IPS-15b (cell line): ENCODE data around the gene NUP50.
A peak's percentile ranks its signal among the peaks of the same experiment; 100 is the strongest.

ENCODE experiments used
- H3K27me3 ChIP-seq: one replicate; pipeline ENCODE4 v1.6.1; 2013; ENCODE audit warnings: low read length; ENCODE audit not compliant: control insufficient read depth, insufficient read depth
- H3K36me3 ChIP-seq: one replicate; pipeline ENCODE4 v1.6.1; 2013; ENCODE audit warnings: low read length; ENCODE audit not compliant: control insufficient read depth, insufficient read depth
- H3K4me1 ChIP-seq: one replicate; pipeline ENCODE4 v1.6.1; 2013; ENCODE audit warnings: mild to moderate bottlenecking, low read length; ENCODE audit not compliant: control insufficient read depth, insufficient read depth
- H3K4me3 ChIP-seq: one replicate; pipeline ENCODE4 v1.5.1; 2013; ENCODE audit warnings: low read depth, low read length
- H3K9ac ChIP-seq: one replicate; pipeline ENCODE4 v1.6.1; 2013; ENCODE audit warnings: low read depth, mild to moderate bottlenecking, low read length
- H3K9me3 ChIP-seq: one replicate; pipeline ENCODE4 v1.6.1; 2013; ENCODE audit warnings: mild to moderate bottlenecking, low read length; ENCODE audit not compliant: control insufficient read depth, insufficient read depth

The NUP50 gene

DNA sequence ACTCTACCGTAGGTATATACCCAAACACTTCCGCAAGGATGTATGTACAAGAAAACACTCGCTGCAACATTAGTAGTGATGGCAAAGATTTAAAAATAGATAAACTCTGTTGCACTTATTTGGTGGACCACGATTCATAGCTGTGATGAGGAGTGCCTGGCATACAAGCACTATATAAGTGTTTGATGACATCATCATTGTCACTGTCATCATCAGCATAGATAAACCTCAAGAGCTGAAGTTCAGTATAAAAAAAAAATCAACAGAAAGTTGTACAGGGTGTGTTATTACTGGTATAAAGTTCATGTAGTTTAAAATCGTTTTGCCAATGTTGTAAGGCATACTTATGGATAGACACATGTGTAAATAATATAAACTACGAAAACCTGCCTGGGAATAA is 24.0 kb upstream of the NUP50 start:
- H3K4me3 ChIP-seq: no peak overlapping the region
- no peaks in the 10 kb centered on the region for H3K27me3 ChIP-seq
- no peaks in the 10 kb centered on the region for H3K4me1 ChIP-seq
- no peak overlapping the region for H3K9ac ChIP-seq
- no peaks in the 10 kb centered on the region for H3K9me3 ChIP-seq
- no peaks in the 10 kb centered on the region for H3K36me3 ChIP-seq

DNA sequence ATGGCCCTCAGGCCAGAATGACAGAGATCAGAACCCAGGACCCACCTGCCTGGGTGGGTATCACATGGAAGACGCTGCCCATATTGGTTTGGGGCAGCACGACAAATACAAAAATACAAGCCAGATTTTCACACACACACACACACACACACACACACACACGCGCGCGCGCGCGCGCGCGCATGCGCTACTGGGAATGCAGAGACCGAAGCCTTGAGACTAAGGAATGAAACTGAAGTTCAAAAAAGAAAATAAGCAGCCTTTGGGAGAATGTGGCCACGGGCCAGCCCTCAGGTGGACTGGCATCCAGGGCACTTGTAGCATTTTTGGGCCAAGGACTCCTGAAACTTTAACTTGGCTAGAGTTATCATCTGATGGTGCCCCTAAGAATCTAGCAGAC is 21.3 kb upstream of the NUP50 start:
- no peaks in the 10 kb centered on the region for H3K27me3 ChIP-seq
- no peaks in the 10 kb centered on the region for H3K9me3 ChIP-seq
- no peak overlapping the region for H3K9ac ChIP-seq
- H3K4me1 ChIP-seq: no peaks in the 10 kb centered on the region
- no peaks in the 10 kb centered on the region for H3K36me3 ChIP-seq
- no peak overlapping the region for H3K4me3 ChIP-seq

DNA sequence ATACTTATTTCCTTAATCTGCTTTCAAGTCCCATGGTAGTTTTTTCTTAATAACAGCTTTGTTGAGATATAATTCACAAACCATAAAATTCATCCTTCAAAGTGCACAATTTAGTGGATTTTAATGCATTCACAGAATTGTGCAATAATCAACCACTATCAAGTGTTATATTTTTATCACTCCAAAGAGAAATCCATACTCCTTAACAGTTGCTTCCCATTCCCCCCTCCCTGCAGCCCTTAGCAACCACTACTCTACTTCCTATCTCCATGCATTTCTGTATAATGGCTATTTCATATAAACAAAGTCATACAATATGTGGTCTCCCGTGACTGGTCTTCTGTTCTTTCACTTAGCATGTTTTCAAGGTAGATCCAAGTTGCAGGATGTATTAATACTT is 18.8 kb upstream of the NUP50 start:
- Histone ChIP-seq H3K4me1 (no peaks in the 10 kb centered on the region), H3K9ac (no peak overlapping the region), H3K9me3 (no peaks in the 10 kb centered on the region), H3K4me3 (no peak overlapping the region), H3K36me3 (no peaks in the 10 kb centered on the region), H3K27me3 (no peaks in the 10 kb centered on the region)

DNA sequence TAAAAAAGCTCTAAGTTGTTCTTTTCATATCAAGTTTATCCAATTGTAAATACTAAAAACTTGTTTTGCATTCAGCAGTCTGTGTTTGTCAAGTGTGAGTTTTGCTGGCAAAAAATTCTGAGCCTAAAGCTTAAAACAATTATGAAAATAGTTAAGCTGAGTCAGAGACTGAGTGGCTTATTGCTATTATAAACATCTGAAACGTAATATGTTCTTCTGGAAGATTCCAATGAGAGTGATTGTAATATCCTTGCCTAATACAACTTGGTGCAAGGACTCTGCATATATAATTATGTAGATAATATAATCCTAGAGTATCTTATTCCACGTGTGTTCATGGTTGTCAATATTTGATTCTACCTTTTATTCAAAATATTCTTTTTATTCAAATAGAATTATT is 14.1 kb upstream of the NUP50 start:
- H3K4me3 ChIP-seq: no peak overlapping the region
- no peak overlapping the region for H3K9ac ChIP-seq
- no peaks in the 10 kb centered on the region for H3K4me1 ChIP-seq
- no peaks in the 10 kb centered on the region for H3K36me3 ChIP-seq
- H3K27me3 ChIP-seq: no peaks in the 10 kb centered on the region
- H3K9me3 ChIP-seq: no peaks in the 10 kb centered on the region

DNA sequence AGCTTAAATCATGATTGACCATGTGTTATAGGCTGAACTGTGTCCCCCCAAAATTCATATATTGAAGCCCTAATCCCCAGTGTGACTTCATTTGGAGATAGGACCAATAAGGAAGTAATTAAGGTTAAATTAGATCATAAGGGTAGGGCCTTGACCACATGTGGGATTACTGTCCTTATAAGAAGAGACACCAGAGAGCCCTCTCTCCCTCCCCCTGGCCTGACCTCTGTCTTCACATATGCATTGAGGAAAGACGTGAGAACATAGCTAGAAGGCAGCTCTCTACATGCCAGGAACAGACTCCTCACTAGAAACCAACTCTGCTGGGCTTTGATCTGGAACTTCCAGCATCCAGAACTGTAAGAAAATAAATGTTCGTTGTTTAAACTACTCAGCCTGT is 13.6 kb upstream of the NUP50 start:
- Histone ChIP-seq H3K4me3 (no peak overlapping the region), H3K9ac (no peak overlapping the region), H3K27me3 (no peaks in the 10 kb centered on the region), H3K4me1 (no peaks in the 10 kb centered on the region), H3K9me3 (no peaks in the 10 kb centered on the region), H3K36me3 (no peaks in the 10 kb centered on the region)

DNA sequence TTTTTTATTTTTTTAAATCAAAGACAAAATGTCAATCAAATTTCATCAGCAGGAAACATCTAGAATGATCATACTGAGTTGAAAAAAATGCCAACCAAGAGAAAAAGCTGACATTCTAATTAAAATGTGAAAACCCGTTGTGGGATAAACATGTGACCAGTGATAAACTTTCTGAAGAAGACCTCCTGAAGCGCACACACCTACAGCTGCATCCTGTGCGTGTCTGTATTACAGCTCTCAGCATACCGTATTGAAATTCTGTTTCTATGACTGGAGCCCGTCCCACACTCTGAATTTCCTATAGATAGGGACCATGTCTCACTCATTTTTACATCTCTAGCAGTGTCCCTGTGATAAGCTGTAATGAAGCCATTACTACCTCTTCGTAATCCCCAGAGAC is 12.2 kb upstream of the NUP50 start:
- Histone ChIP-seq H3K9ac (no peak overlapping the region), H3K36me3 (no peaks in the 10 kb centered on the region), H3K4me1 (no peaks in the 10 kb centered on the region), H3K27me3 (no peaks in the 10 kb centered on the region), H3K9me3 (no peaks in the 10 kb centered on the region), H3K4me3 (no peak overlapping the region)

DNA sequence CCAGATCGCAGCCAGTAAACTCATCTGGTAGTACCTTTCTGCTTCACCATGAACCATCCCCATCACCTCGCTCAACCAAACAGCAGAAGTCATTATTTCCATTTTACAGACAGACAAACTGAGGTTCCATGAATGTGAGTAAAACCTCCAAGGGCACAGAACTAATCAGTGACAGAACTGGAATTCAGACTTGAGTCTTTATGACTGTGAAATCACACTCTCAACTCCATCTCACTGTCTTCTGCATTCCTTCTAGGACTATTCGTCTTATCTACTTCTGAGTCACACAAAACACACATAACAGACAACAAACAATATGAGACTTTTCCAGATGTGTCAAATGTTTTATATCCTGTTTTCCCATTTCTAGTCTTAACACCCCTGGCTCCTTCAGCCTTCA is 9.3 kb upstream of the NUP50 start:
- Histone ChIP-seq H3K27me3 (no peaks in the 10 kb centered on the region), H3K9me3 (no peaks in the 10 kb centered on the region), H3K9ac (no peak overlapping the region), H3K4me1 (no peaks in the 10 kb centered on the region), H3K36me3 (peaks cover 11% of the 10 kb centered on the region), H3K4me3 (no peak overlapping the region)

DNA sequence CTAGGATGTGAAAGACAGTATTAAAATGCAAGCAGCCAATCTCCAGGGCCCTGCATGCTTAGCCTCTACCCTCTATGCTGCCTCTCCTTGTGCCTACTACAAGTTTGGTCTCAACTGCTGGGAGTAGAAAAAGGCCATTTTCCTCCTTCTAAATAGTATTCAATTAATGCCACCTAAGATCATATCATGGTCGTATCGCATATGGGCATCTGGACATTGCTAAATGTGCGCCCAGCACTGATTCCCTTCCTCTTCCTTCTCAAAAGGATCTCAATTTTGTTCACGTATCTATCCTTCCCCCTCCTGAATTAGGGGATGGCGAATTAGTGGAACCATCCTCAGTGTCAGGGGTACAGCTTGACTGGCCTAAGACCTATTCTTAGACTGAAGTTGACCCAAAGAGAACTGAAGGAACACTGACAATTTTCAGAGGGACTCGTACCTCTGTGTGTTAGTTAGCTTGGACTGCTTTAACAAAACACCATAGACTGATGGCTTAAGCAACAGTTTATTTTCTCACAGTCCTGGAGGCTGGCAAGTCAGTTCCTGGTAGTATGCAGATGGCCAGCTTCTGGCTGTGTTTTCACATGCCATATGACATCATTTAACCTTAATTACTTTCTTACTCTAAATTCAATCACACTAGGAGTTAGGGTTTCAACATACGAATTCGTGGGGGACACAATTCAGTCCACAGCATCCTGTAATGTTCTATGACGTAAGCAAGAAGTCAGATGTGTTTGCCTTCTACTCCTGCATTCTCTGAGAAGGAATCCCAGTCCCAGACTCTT is 8.5 kb upstream of the NUP50 start:
- Histone ChIP-seq H3K4me3 (no peak overlapping the region), H3K27me3 (no peaks in the 10 kb centered on the region), H3K4me1 (peaks cover 6% of the 10 kb centered on the region), H3K9me3 (no peaks in the 10 kb centered on the region), H3K9ac (no peak overlapping the region), H3K36me3 (peaks cover 11% of the 10 kb centered on the region)

DNA sequence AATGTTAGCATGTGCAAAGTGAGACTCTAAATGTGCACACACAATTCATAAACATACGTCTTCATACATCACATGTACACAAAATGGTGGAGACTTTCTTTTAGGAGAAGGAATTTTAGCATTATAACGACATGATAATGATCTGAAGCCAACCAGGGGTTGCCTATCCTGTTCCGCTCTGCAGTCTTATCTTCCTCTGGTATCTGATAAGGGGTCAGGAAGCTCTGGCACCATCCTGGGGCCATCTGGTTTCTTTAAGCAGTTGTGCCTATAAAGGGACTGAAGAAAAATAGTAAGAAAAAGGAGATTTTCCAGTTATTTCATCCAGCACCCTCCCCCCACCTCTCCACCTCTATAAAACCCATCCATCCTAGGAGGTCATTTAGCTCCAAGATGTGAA is 5.8 kb upstream of the NUP50 start:
- Histone ChIP-seq H3K27me3 (no peaks in the 10 kb centered on the region), H3K36me3 (peaks cover 11% of the 10 kb centered on the region), H3K4me3 (no peak overlapping the region), H3K9ac (no peak overlapping the region), H3K9me3 (no peaks in the 10 kb centered on the region), H3K4me1 (peaks cover 7% of the 10 kb centered on the region)

DNA sequence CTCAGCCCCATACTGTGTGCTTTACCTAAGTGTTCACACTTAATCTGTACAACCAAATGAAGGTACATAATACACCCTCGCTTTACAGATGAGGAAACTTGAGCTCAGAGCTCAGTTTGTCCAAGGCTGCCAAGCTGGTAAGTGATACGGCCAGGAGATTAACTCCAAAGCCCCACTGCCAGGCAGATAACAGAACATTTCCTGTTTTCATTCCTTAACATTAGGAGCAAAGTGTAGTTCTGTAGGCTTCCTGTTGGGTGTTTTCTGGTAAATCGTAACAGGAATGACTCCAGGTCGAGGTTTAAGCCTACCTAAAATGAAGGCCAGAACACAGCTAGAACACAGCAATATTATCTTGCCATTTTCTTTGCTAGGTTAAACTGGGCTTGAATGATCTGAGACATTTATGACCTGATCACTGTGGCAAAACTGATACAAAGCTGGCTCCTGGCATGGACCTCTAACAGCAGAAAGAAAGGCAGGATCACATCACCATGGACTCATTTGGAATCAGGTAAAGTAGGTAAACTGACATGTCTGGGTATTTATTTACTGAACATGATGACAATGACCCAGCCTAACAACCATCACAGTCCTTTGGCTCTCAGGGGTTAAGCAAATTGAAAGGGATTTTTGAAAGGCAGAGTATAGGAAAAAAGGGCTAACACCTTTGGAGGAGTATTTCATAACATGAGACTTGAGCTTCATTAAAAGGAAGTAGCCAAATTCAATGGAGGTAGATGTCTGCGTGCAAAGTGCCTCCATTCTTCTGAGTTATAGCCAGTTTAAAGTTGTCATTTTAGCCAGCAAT is 3.9 kb upstream of the NUP50 start:
- Histone ChIP-seq H3K4me1 (peaks cover 7% of the 10 kb centered on the region), H3K27me3 (no peaks in the 10 kb centered on the region), H3K36me3 (peaks cover 11% of the 10 kb centered on the region), H3K9ac (no peak overlapping the region), H3K4me3 (no peak overlapping the region), H3K9me3 (no peaks in the 10 kb centered on the region)

DNA sequence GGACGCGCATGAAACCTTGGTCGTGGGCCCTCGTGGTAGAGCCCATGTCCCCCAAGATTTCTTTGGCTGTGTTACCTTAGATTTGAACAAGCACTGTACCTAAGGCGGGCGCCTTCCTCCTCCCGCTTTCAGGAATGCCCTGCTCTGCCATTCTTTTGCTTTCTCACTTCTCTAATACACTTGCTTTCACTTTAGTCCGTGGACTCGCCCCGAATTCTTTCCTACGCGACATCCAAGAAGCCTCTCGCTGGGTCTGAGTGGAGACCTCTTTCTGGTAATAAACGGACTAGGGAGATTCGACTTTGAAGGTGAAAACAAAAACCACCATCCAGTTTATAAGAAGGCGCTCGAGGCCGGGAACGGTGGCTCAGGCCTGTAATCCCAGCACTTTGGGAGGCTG is 1.2 kb upstream of the NUP50 start:
- Histone ChIP-seq H3K4me3 (peak overlapping the region; percentile 92), H3K36me3 (peaks cover 7% of the 10 kb centered on the region), H3K4me1 (peaks cover 10% of the 10 kb centered on the region), H3K27me3 (no peaks in the 10 kb centered on the region), H3K9me3 (no peaks in the 10 kb centered on the region), H3K9ac (peak overlapping the region; percentile 87)

DNA sequence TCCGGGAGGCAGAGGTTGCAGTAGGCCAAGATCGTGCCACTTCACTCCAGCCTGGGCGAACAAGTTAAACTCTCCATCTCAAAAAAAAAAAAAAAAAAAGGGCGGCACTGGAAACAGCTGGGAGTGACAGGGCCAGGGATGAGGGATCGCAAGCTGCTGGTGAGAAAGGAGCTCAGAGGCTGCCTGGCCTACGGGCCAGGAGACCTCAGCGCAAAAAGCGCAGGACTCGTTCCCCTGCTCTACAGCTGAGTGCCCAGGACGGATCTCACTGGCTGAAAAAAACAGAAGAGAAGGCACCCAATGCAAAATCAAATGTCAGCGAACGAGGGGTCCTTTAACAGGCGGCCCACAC is 650 bp upstream of the NUP50 start:
- Histone ChIP-seq H3K9me3 (no peaks in the 10 kb centered on the region), H3K36me3 (peaks cover 3% of the 10 kb centered on the region), H3K4me3 (peak overlapping the region; percentile 92), H3K27me3 (no peaks in the 10 kb centered on the region), H3K4me1 (peaks cover 10% of the 10 kb centered on the region), H3K9ac (peak overlapping the region; percentile 87)
